HG02943 (cell line): ENCODE data around the gene TRIM59.
A peak's percentile ranks its signal among the peaks of the same experiment; 100 is the strongest.
"Not testable (repeated sequence)": the region's sequence is repeated elsewhere in the genome, so short reads cannot be mapped to it uniquely, and the experiment has no call there.

Experiments
- ATAC-seq: cut with Tn5 transposase; IDR thresholded peaks from one replicate; pipeline ENCODE4 v1.9.1; 2021; ENCODE audit warnings: mild to moderate bottlenecking, low read depth, moderate library complexity; ENCODE audit not compliant: unreplicated experiment

Gene TRIM59

DNA sequence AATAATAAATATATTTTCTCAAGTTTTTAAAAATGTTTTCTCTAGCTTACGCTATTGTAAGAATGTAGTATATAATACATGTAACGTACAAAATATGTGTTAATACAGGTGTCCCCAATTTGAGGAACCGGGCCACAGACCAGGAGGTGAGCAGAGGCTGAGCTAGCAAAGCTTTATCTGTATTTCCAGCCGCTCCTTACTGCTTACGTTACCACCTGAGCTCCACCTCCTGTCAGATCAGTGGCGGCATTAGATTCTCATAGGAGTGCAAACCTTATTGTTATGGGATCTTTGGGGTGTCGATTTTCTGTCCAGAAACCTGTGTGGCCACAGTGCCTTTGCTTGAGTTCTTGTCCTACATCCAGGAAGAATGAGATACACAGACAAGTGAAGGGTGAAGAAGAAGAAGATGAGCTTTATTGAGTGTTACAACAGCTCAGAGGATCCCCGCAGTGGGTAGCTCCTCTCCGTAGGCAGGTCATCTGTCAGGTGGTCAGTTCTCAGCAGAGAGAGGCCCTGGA is 9.9 kb upstream of the TRIM59 start:
- ATAC-seq, result no peak

DNA sequence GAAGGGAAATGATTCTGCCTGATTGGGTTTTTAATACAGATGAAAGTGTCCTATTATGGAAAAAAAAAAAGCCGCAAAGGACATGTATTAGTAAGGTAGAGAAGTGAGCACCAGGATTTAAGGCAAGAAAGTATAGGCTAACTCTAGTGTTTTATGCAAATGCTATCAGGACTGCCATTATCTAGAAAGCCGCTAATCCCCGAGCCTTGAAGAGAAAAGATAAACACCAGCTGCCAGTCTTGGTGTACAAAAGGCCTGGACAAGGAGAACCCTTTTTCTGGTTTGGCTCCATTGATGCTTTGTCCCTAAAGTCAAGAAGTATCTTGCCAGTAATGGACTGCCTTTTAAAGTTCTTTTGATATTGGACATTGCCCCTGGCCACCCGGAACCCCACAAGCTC is 8.6 kb upstream of the TRIM59 start:
- no peak for ATAC-seq

DNA sequence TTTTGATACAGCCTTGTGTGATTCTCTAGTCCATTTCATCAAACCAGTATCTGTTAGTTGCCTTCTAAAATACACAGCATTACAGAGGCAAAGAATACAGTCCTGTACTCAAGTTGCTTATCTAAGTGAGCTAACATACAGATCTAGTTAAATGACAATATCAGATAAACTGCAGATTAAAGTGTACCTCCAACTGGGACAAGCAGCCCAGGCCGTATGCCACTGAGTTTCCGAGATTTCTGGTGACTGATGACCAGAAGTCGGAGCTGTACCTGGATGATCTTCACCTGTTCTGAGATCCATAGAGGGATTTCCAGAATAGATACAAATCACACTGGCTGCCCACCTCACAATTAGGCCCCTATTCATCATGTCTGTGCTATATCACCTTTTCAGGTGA is 6.3 kb upstream of the TRIM59 start:
- no peak for ATAC-seq

DNA sequence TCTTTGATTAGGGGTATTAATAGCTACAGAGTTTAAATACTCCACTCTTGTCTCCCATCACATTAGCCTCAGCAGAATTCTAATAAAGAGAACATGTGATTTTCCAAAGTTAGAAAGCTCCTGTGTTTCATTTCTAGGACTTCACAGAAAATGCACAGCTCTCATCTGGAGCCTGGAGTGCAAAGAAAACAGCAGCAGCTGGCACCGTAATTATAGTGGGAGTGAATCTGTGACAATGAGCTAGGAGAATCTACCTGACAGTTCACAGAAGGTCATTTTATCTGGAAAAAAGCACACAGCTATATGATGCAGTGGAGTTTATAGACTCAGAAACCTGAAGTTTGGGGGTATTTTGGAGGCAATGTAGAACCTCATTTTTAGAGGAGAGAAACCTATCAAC is 5.4 kb upstream of the TRIM59 start:
- ATAC-seq, result no peak

DNA sequence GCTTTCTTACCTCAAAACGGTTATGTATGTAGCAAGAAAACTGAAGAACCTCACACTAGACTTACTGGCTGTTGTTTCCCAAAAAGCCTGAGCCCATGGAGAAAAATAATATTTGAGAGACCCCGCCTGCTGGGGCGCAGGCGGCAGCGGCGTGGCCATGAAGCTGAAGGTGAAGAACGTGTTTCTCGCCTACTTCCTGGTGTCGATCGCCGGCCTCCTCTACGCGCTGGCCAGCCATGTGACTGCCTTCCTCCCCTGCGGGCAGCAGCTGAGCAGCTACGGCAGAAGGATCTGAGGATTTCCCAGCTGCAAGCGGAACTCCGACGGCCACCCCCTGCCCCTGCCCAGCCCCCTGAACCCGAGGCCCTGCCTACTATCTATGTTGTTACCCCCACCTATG is 2.7 kb upstream of the TRIM59 start:
- ATAC-seq, result not testable (repeated sequence)

DNA sequence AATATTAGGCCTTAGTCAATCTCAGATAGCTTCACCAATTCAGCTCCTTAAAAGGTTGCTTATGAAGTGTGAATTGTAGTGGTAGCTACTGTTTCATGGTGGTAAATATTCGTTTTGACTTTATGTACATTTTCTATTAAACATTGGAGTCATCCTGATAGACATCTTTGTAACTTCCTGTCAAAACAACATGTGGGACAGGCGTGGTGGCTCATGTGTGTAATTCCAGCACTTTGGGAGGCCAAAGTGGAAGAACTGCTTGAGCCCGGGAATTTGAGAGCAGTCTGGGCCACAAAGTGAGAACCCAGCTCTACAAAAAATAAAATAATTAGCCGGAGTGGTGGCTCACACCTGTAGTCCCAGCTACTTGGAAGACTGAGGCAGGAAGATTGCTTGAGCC is 2.0 kb upstream of the TRIM59 start:
- no peak for ATAC-seq

DNA sequence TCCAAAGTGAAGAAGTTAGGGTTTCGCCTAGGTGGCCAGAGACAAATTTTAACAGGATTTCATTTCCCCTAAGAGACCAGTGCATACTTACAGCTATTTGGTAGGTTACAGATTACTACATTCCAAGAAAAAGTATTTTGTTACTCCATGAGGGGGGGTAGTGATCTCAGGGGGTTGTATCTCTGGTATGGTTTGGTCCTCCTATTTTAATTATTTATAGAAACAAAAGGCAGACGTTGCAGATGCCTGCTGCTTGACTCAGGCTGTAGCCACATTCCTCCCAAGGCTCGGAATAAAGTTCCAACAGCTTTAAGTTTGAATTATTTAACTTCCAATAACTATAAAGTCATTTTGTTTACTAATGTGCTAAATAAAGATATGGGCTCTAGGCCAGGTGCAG is 1.3 kb upstream of the TRIM59 start:
- ATAC-seq, result no peak

DNA sequence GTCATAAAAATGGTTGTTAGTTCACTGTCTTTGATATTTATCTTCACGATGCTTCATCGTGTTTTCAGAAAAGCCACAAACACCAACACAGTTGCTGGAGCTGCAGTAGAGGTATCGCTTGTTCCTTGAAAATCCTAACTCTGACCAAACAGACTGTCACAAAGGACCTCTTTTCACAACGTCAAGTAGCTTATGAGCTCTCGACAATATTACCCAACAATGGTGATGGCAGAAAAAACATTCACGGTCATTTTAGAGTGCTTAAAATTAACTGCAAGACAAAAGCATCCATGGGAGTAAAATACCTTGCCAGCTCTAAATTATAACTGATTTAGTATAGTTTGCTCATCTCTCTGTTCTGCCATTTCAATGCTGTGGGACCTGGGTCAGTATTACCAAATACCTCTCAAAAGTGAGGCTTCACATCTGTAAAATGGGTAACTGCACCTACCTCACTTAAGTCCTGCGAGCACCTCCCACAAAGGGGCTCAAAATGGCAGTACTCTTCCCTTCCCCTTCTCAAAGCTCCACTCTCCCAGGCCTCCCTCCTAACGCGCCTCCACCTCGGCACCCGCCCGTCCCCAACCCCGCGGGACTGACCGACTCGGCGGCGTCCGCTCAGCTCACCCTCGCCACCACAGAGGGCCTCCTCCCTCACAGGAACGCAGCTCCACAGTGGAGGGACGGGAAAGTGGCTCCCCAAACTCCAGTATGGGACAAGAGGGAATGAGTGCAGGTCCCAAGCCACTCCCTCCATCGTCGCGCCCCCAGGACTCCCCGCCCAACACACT is 546 bp downstream of the TRIM59 start:
- peak; percentile 40 for ATAC-seq

DNA sequence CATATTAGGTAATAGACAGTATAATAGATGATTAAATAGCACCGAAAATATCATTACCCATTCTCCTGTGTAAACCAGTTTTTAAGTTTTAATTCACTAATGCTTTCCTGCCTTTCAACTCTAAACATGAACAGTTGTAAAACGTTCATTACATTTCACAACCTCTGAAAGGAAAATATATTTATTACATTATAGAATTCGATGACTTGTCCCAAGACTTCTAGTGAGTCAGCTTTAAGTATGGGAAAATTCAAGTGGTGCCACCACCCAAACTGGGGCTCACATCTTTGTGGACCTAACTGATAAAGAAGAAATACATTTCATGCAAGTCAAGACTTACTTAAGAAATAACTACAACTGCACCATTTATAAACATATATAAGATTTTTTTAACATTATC is 2.0 kb downstream of the TRIM59 start:
- no peak for ATAC-seq

DNA sequence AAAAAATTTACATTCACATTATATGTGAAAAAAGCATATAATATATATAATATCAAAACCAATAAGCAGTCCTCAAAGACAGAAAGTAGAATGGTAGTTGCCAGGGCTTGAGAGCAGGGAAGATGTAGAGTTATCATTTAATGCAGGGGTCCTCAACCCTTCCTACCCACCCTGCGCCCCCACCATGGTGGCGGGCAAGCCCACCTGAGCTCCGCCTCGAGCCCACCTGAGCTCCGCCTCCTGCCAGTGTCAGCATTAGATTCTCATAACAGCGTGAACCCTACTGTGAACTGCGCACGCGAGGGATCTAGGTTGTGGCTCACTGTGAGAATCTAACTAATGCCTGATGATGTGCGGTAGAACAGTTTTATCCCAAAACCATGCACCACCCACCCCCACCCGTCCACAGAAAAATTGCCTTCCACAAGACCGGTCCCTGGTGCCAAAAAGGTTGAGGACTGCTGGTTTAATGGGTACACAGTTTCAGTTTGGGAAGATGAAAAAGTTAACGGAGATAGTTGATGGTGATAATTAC is 3.0 kb downstream of the TRIM59 start:
- no peak for ATAC-seq

DNA sequence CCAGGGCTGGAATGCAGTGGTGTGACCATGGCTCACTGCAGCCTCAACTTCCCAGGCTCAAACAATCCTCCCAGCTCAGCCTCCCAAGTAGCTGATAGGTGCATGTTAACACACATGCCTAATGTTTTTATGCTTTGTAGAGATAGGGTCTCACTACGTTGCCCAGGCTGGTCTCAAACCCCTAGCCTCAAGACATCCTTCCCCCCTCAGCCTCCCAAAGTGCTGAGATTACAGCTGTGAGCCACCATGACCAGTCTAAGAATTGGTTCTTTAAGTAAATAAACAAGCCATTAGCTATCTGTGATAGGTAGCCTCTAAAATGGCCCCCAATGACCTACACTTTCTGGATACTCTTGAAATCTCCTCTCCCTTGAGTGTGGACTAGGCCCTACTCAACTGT is 3.7 kb downstream of the TRIM59 start:
- no peak for ATAC-seq

DNA sequence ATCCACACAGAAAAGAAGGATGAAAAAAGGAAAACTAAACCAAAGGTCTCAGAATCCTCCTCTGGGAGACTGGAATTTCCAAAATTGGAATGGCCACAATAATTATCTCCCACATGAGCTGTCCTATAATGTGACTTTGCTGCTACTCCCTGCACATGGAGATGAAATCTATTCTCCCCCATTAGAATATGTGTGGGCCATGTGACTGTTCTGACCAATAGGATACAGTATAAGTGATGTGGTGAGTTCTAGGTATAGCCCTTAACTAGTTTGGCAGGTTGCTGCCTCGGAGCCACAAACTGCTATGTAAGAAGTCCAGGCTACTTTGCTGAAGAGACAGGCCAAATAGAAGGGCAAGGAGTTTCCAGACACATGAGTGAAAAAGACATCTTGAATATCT is 5.2 kb downstream of the TRIM59 start:
- ATAC-seq, result no peak

DNA sequence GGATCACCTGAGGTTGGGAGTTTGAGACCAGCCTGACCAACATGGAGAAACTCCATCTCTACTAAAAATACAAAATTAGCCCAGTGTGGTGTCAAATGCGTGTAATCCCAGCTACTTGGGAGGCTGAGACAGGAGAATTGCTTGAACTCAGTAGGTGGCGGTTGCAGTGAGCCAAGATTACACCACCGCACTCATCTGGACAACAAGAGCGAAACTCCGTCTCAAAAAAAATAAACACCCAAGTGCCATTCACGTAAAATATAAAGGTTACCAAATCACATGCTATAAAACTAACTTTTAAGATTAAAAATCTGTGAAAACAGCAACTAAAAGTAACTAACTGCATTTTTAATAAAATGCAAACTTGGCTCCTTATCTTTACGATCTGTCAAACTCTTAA is 8.9 kb downstream of the TRIM59 start:
- ATAC-seq, result no peak

DNA sequence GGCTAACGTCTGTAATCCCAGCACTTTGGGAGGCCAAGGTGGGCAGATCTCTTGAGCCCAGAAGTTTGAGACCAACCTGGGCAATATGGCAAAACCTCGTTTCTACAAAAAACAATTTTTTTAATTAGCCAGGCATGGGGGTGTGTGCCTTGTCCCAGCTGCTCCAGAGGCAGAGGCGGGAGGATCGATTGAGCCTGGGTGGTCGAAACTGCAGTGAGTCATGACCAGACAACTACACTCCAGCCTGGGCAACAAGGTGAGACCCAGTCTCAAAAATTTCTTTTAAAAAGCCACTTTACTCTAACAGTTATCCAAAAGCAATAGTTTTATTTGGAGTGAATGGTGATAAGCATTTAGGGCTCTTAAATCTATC is 12.5 kb downstream of the TRIM59 start:
- ATAC-seq, result no peak

DNA sequence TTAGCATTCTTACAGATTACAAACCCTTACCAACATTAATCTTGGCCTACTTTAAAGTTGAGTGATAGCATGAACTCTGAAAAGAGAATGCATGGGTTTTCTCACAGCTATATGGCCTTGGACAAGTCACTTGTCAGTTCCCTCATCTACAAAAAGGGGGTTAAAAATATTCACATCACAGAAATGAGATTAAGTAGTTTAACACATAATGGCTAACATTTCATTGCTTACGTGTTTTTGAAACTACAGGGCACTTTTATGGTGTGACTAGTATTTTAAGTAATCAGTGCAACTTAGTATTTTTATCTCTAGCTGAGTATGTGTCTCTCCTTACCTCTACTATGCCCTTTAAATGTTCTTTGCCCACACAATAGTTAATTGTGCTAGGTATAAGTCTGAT is 13.8 kb downstream of the TRIM59 start:
- ATAC-seq, result no peak

DNA sequence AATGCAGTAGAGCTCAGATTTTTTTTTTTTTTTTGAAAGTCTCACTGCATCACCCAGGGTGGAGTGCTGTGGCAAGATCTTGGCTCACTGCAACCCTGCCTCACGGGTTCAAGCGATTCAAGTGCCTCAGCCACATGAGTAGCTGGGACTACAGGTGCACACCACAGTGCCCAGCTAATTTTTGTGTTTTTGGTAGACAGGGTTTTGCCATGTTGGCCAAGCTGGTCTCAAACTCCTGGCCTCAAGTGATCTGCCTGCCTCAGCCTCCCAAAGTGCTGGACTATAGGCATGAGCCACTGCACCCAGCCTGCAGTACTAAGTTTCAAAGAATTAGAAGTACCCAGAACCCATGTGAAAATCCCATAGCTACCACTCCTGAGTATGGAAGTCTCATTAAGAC is 14.5 kb downstream of the TRIM59 start:
- ATAC-seq, result no peak

DNA sequence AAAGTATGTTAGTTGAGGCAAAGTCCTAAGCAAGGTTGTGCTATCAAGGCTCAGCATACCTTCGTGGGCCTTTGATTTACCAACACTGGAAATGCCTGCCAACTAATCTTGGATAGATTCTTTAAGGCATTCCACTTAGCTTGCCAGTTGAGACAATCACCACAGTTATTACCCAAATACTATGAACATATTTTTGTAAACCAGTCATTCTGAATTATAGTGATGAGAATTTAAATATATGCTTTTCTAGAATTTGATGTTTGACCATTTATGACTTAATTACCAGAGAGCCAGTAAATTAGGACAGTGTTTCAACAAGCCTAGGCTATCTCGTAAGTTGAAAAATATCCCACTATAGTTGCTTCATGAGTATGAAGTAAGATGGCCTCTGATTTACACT is 15.5 kb downstream of the TRIM59 start:
- no peak for ATAC-seq

DNA sequence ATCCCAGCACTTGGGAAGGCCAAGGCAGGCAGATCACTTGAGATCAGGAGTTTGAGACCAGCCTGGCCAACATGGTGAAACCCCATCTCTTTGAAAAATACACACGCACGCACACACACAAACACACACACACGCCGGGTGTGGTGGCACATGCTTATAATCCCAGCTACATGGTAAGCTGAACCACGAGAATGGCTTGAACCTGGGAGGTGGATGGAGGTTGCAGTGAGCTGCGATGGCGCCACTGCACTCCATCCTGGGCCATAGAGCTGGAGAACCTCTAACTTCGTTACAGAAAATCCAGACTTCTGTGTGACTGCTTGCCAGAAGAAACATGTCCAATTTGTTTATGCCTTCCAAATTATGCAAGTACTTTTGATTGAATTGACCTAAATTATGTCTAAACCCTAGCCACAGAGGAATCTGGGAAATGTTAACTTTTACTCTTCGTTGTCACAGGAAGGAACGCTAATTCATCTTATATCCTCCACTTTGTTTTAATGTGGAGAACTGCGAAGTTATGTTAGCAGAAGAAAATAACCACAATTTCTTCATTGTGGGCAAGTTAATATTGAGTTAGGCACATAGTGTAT is 21.7 kb downstream of the TRIM59 start:
- no peak for ATAC-seq

DNA sequence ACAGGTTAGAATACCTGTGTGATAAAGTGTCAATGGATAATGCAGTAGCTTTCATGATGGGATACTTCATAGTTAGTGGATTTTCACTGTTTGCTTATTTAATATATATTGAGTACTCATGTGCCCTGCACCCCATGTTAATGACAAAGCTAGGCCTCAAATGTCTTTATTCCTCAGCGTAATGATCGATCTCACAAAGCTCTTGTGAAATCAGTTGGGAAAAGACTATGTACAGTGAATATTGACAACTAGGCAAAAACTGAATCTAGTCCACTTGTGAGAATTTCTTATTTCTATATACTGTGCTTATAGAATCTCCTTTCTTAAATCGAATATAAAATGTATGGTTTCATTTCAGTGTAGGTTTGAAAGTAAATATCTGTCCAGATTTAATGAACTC is 32.3 kb downstream of the TRIM59 start:
- no peak for ATAC-seq

DNA sequence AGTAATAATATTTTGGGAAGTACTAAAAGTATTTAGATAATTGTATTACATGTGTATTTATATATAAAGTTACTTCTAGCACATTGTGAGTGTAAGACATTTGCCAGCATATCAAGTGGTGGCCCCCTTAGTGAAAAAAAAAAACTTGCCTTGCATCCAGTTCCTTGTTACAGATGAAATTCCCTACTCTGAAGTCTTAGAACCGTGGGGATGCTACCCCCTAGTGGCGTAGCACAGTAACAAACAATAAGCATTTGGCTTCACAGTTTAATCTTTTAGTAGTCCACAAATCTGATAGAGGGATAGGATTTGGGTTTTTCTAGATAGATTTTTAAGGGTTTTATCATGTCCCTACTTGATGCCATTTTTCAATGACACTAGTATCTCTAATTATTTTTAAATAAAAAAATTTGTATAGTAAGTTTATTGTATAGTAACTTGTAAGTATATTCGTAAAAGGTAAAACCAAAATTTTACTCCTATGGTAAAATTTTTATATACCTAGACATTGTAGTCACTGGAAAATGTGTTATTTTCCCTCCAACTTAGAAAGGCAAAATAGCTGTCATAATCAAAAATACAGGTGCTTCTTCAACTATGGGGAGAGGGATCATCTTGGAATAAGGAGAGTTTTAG is 35.9 kb downstream of the TRIM59 start:
- no peak for ATAC-seq

DNA sequence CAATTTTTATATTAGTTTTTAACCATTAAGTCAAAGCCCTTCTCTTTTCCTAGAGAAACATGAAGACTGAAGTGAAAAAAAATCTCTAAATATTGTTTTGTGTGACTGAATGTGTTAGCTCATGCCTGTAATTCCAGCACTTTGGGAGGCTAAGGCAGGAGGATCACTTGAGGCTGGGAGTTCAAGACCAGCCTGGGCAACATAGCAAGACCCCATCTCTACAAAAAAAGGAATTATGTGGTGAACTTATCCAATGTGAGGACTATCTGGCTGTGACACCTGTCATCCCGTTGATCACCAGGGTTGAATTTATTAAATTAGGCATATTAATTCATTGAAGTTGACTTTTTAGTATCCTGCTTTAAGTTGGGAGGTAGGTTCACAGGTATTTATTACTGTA is 37.1 kb downstream of the TRIM59 start:
- no peak for ATAC-seq
